PFSK-1 (cell line): ENCODE results near the gene TMEM167B.

ENCODE experiments used
- FOXP2 ChIP-seq: optimal IDR thresholded peaks from 2 replicates; pipeline ENCODE3; 2011; ENCODE audit warnings: borderline replicate concordance, control low read depth, inconsistent platforms; ENCODE audit not compliant: insufficient read depth; ENCODE audit errors: extremely low read length, extremely low read depth
- POLR2AphosphoS5 ChIP-seq: IDR thresholded peaks from 2 replicates; pipeline ENCODE4 v1.6.1; 2012; ENCODE audit warnings: low read depth, mild to moderate bottlenecking, control low read depth, low read length, moderate library complexity
- SIN3A ChIP-seq: IDR thresholded peaks from 2 replicates; pipeline ENCODE4 v1.6.1; 2012; ENCODE audit warnings: mild to moderate bottlenecking, low read length, moderate library complexity, borderline replicate concordance; ENCODE audit not compliant: insufficient read depth
- TAF1 ChIP-seq: IDR thresholded peaks from 2 replicates; pipeline ENCODE4 v1.6.1; 2012; ENCODE audit warnings: low read length, control low read depth, borderline replicate concordance; ENCODE audit not compliant: insufficient read depth
- TF ChIP-seq, protein P1 (sequence below), 2 experiments: IDR thresholded peaks; 2 replicates each; pipeline versions ENCODE4 v1.6.1 to v1.8.0; 2011 to 2012; ENCODE audit warnings: low read depth in 2 of 2, low read length in 2 of 2, control low read depth in 1 of 2, inconsistent platforms in 1 of 2, mild to moderate bottlenecking in 1 of 2, moderate library complexity in 1 of 2; ENCODE audit not compliant: insufficient read depth in 1 of 2

Gene TMEM167B

DNA sequence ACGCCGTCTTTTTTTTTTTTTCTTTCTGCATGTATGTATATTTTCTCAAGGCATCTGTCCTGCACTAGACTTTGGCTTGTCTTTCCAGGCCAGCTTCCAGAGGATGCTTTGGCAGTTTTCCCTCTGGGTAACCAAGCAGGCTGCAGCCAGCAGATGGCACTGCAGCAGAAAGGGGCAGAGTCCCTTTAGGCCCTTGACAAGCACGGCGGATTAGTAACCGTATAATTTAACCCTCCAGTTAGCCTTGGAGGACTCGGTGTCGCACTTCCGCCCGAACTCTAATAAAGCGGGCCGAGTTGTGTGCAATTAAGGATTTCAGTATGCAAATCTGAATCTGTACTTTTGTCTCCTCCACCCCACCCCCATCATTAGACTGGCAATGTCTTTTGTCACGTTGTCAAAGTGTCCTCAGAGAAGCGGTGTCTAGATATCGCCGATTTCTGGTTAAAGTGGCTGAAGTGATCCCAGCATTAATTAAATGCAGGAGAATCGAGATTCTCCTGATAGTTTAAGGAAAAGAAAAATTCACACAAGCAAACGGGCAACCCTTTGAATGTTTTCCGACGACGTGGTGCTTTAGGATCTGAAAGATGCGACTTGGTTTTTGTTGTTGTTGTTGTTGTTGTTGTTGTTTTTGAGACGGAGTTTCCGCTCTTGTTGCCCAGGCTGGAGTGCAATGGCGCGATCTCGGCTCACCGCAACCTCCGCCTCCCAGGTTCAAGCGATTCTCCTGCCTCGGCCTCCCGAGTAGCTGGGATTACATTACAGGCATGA, 1.1 kb upstream of the TMEM167B start:
- TF ChIP-seq SIN3A (no peak), FOXP2 (no peak), POLR2AphosphoS5 (no peak), TAF1 (no peak)
- TF ChIP-seq, protein P1, sequence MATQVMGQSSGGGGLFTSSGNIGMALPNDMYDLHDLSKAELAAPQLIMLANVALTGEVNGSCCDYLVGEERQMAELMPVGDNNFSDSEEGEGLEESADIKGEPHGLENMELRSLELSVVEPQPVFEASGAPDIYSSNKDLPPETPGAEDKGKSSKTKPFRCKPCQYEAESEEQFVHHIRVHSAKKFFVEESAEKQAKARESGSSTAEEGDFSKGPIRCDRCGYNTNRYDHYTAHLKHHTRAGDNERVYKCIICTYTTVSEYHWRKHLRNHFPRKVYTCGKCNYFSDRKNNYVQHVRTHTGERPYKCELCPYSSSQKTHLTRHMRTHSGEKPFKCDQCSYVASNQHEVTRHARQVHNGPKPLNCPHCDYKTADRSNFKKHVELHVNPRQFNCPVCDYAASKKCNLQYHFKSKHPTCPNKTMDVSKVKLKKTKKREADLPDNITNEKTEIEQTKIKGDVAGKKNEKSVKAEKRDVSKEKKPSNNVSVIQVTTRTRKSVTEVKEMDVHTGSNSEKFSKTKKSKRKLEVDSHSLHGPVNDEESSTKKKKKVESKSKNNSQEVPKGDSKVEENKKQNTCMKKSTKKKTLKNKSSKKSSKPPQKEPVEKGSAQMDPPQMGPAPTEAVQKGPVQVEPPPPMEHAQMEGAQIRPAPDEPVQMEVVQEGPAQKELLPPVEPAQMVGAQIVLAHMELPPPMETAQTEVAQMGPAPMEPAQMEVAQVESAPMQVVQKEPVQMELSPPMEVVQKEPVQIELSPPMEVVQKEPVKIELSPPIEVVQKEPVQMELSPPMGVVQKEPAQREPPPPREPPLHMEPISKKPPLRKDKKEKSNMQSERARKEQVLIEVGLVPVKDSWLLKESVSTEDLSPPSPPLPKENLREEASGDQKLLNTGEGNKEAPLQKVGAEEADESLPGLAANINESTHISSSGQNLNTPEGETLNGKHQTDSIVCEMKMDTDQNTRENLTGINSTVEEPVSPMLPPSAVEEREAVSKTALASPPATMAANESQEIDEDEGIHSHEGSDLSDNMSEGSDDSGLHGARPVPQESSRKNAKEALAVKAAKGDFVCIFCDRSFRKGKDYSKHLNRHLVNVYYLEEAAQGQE (IDR thresholded peaks at IDR 0.05; ENCODE audit: insufficient read depth in 1 of 2, low read depth in 2 of 2, low read length in 2 of 2) = no peak

DNA sequence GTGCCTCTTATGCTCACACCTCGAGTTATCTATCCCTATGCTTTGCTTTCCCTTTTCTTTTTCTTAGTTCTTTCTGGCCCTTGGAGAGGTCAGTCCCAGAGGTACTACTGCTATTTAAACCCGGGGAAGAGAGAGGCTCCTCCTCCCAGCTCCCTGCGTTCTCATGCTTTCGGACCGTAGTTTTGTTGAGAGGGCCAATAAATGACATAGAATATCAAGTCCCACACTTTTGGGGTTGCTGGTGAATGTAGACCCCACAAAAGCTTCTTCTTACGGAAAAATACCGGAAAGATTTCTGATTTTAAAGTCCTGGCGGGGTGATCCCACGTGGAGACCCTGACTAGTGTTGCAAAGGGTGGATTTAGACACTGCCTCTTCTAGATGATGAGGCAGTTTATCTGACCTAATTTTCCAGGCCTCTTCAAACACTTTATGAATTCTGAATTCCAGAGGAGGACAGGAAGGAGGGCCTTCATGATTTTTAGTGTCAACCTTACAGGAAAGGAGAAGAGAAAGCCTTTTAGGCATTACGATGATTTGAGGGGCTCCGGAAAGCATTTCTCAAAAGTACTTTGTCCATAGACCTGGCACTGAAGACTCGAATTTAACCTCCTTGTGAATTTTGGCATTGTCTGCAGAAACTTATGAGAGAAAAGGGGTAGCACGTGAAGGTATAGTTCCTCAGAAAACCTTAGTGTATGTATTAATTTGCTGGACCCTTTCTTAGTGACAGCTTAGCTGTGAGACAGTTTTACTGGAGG, 694 bp downstream of the TMEM167B start:
- TF ChIP-seq FOXP2 (no peak), POLR2AphosphoS5 (no peak), SIN3A (peak; percentile 83; the same call in 1 of the 2 replicates)

- TF ChIP-seq, protein P1 (IDR thresholded peaks at IDR 0.05; ENCODE audit: insufficient read depth in 1 of 2, low read depth in 2 of 2, low read length in 2 of 2) = no peak
- TF ChIP-seq SIN3A (no peak), FOXP2 (no peak), TAF1 (no peak), POLR2AphosphoS5 (no peak)
Measured at GRCh38 chr1:109091839-109092193, 1.3 kb downstream of the TMEM167B start.

DNA sequence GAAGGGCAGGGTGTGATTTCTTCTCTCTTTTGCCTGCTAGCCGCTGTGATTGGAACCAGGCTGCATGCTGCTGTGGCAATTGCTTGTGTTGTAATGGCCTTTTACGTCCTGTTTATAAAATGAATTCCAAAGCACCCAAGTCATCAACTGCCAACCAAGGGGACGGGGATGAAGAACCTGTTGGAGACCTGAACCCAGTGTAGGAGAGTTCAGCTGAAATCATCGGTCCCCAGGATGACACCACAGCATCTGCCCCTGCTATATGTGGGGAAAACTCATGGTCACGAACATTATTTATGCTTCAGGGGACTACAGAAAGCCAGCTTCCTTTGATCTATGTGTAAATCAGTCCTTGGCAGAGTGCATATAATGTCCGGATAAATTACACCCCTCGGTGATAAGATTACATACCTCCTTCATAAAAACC, 3.8 kb downstream of the TMEM167B start:
- TF ChIP-seq SIN3A = no peak
- TF ChIP-seq FOXP2 = no peak
- TF ChIP-seq, protein P1 (IDR thresholded peaks at IDR 0.05; ENCODE audit: insufficient read depth in 1 of 2, low read depth in 2 of 2, low read length in 2 of 2) = no peak
- no peak for TF ChIP-seq POLR2AphosphoS5
- no peak for TF ChIP-seq TAF1

DNA sequence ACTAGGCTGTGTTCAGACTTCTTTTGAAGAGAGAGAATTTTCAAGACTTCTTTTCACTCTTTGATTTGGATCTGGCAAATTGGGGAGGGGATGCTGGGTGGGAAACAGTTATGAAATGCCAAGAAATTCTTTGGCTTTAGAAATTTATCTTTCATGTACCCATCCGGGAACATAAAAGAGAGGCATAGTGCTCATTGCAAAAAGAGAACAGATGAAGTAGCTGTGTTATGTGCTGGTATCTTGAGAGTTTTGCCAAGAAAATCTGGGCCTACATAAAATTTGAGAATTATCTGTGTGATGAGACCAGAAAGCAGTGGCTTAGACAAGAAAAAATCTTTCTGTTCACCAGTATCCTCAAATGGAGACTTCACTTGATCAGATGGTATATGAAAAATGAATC, 4.3 kb downstream of the TMEM167B start:
- no peak for TF ChIP-seq FOXP2
- TF ChIP-seq, protein P1 (IDR thresholded peaks at IDR 0.05; ENCODE audit: insufficient read depth in 1 of 2, low read depth in 2 of 2, low read length in 2 of 2) = no peak
- no peak for TF ChIP-seq POLR2AphosphoS5
- no peak for TF ChIP-seq SIN3A
- no peak for TF ChIP-seq TAF1
